Calu3 (cell line): ENCODE measurements around the gene KMT2D. TPM values are rescaled to one million over a fixed set of nuclear protein-coding genes. Genes with fewer than 3 reads are reported as not detected.

ENCODE experiments used
- BruUV-seq: library from RNA; stranded (reverse); fragments of 400-500 nt; replicated peaks from 2 replicates; lab custom pipeline; 2021; lab: Mats Ljungman, UMichigan
- CTCF ChIA-PET: fragments of 300-600 bp; sonication (Branson Sonifier 250); formaldehyde crosslinking; loops from one replicate; lab custom pipeline; 2022; ENCODE audit warnings: antibody characterized with exemption; lab: Charles Lee
- DNase-seq: peaks from one replicate; pipeline ENCODE4 v3.0.0; 2022
- H3K27ac Mint-ChIP-seq: one replicate; pipeline ENCODE4 v1.8.0; 2022; ENCODE audit warnings: mixed read lengths; ENCODE audit not compliant: unreplicated experiment
- H3K27me3 Mint-ChIP-seq: one replicate; pipeline ENCODE4 v1.8.0; 2022; ENCODE audit warnings: mixed read lengths; ENCODE audit not compliant: unreplicated experiment
- H3K36me3 Mint-ChIP-seq: one replicate; pipeline ENCODE4 v1.8.0; 2022; ENCODE audit warnings: mild to moderate bottlenecking, moderate library complexity, mixed read lengths; ENCODE audit not compliant: insufficient read depth, unreplicated experiment
- H3K4me1 Mint-ChIP-seq: one replicate; pipeline ENCODE4 v1.8.0; 2022; ENCODE audit warnings: mild to moderate bottlenecking, low read depth, mixed read lengths; ENCODE audit not compliant: unreplicated experiment
- H3K4me3 Mint-ChIP-seq: one replicate; pipeline ENCODE4 v1.8.0; 2022; ENCODE audit warnings: mild to moderate bottlenecking, low read depth, moderate library complexity, mixed read lengths; ENCODE audit not compliant: unreplicated experiment
- H3K9me3 Mint-ChIP-seq: one replicate; pipeline ENCODE4 v1.8.0; 2022; ENCODE audit warnings: low read depth, mixed read lengths; ENCODE audit not compliant: unreplicated experiment
- CTCF ChIP-seq: fragments of 200-600 bp; IDR thresholded peaks from one replicate; pipeline ENCODE4 v1.8.0; 2022; ENCODE audit warnings: antibody characterized with exemption; ENCODE audit not compliant: unreplicated experiment
- intact Hi-C: fragments of 100-400 bp; cut with micrococcal nuclease; formaldehyde crosslinking; loops from one replicate; pipeline ENCODE4 v1.10.0; 2022; ENCODE audit not compliant: unreplicated experiment
- total RNA-seq: library from RNA; stranded (reverse); gene quantifications from 2 replicates; pipeline ENCODE4 v1.2.3, GENCODE V29; 2022

KMT2D gene
- total RNA-seq, 1 experiment from 2014 or later: 72.9 TPM

DNA sequence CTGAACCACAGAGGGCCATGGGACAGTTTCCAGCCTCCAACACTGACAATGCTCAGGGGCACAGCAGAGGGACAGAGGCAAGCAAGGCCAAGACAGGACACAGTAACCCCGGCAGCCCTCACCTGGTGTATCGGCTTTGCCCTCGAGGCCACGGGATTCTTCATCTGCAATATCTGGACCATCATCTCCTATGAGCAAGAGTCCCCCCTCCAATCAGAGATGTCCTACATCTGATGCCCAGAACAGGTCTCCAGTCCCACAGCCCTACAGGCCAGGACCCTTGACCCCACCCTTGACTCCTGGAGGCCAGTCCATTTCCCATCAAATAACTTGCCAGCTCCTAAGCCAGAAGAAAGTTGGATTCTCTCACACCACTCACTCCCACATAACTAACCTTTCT, 17.4 kb downstream of the KMT2D start:
- no peak for TF ChIP-seq CTCF
- H3K4me3 Mint-ChIP-seq: no peak overlapping the region
- H3K4me1 Mint-ChIP-seq: no peaks in the 10 kb centered on the region
- no TSS peak for BruUV-seq
- no peaks in the 10 kb centered on the region for H3K9me3 Mint-ChIP-seq
- intact Hi-C loops: no loop called here
- CTCF ChIA-PET: interaction anchor here (0.6 kb wide), 1 partner anchor 467 kb away, joined by 3 read pairs; no protein-coding TSS in a partner anchor
- H3K27me3 Mint-ChIP-seq: no peaks in the 10 kb centered on the region
- DNase-seq: no peak
- H3K36me3 Mint-ChIP-seq: peaks cover 54% of the 10 kb centered on the region
- no peak overlapping the region for H3K27ac Mint-ChIP-seq

DNA sequence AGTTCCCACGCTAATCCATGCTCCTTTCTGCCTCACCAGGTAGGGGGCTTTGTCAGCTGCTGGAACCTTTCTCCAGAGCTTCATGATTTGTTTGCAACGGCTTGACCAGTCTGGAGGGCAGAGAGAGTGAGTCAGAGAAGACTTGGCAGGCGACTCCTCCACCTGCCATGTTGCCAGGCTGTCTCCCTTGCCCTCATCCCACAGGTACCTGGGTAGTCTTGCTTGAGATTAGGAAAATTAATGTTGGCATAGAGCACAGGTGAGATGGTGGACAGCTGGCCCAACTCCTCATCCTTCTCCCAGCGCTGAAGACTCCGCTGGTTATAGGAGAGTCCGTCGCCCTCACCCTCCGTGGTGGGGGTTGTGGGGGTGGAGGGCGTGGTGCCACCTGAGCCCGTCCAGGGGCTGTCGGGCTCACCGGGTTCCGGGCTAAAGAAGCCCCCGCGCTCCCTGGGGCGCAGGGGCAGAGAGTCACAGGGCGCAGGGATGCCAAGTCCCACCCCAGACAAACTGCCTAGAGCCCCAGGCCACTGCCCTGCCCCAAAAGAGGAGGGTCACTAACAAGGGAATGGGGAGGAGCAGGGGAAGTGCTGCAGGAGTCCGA, 18.6 kb downstream of the KMT2D start:
- no peak for TF ChIP-seq CTCF
- CTCF ChIA-PET: no interaction called here
- no peaks in the 10 kb centered on the region for H3K27me3 Mint-ChIP-seq
- H3K9me3 Mint-ChIP-seq: no peaks in the 10 kb centered on the region
- H3K27ac Mint-ChIP-seq: no peak overlapping the region
- BruUV-seq: no TSS peak
- intact Hi-C loops: no loop called here
- H3K4me3 Mint-ChIP-seq: no peak overlapping the region
- H3K4me1 Mint-ChIP-seq: no peaks in the 10 kb centered on the region
- DNase-seq: no peak
- peaks cover 57% of the 10 kb centered on the region for H3K36me3 Mint-ChIP-seq

- no peak for DNase-seq
- CTCF ChIA-PET: no interaction called here
- Mint-ChIP-seq H3K4me1 (no peaks in the 10 kb centered on the region), H3K36me3 (peaks cover 57% of the 10 kb centered on the region), H3K4me3 (no peak overlapping the region), H3K27me3 (no peaks in the 10 kb centered on the region), H3K27ac (no peak overlapping the region), H3K9me3 (no peaks in the 10 kb centered on the region)
- intact Hi-C loops: no loop called here
- BruUV-seq: no TSS peak
- TF ChIP-seq CTCF: no peak
Measured at GRCh38 chr12:49041036-49041880, 19.3 kb downstream of the KMT2D start.

DNA sequence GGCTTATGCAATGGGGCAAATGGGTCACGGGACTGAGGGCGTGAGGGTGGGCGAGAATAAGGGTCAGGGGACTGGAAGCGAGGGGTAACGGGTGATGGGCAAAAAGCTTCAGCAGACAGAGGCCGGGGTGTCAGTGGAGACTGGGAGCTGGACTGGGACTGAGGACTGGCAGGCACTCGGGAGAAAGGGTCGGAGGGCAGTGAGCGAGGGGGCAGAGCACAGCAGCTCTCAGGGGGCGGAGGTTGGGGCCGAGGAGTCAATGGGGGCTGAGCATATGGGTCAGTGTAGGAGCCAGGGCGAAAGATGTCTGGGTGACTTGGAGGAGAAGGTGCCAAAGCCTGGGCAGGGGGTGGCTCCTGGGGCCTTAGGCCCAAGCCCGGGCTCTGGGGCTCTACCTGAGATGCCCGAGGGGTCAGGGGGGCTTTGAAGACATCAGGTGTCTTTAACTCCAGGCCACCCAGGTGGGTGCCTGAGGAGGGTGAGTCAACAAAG, 20.2 kb downstream of the KMT2D start:
- no peaks in the 10 kb centered on the region for H3K27me3 Mint-ChIP-seq
- intact Hi-C loops: no loop called here
- TSS peak; percentile 6 for BruUV-seq
- H3K4me1 Mint-ChIP-seq: no peaks in the 10 kb centered on the region
- H3K27ac Mint-ChIP-seq: no peak overlapping the region
- TF ChIP-seq CTCF: no peak
- DNase-seq: no peak
- H3K9me3 Mint-ChIP-seq: no peaks in the 10 kb centered on the region
- H3K36me3 Mint-ChIP-seq: peaks cover 59% of the 10 kb centered on the region
- no peak overlapping the region for H3K4me3 Mint-ChIP-seq
- CTCF ChIA-PET: no interaction called here
